Adrenal gland (tissue), 12 donors: Measurements from ENCODE around the gene MUSTN1. TPM values are rescaled to one million over a fixed set of nuclear protein-coding genes. Genes with fewer than 3 reads are reported as not detected.

Source experiments
- DNase-seq, 7 donors: peaks; one replicate each; pipeline ENCODE4 v3.0.0-alpha.2; 2019 to 2020
- H3K27ac ChIP-seq, 5 donors: fragments of 200-600 bp; sonication (generic) in 4 of 5; 1 replicate in 3 of 5; 2 replicates in 2 of 5; pipeline versions ENCODE4 v1.5.1 to v1.8.0; 2016 to 2020; ENCODE audit warnings: mild to moderate bottlenecking in 1 of 5
- H3K27me3 ChIP-seq: fragments of 200-600 bp; 2 replicates; pipeline ENCODE4 v1.8.0; 2021
- H3K36me3 ChIP-seq, 2 donors: fragments of 200-600 bp; replicated peaks in 1 of 2; 1 replicate in 1 of 2; 2 replicates in 1 of 2; pipeline versions ENCODE4 v1.5.1 to v1.8.0; 2018 to 2022
- H3K4me1 ChIP-seq, 2 donors: fragments of 200-600 bp; replicated peaks in 1 of 2; 1 replicate in 1 of 2; 2 replicates in 1 of 2; pipeline versions ENCODE4 v1.5.1 to v1.8.0; 2018 to 2021
- H3K4me3 ChIP-seq, 4 donors: fragments of 200-600 bp; sonication (generic) in 3 of 4; one replicate each; pipeline ENCODE4 v1.5.1; 2016 to 2018
- H3K9me3 ChIP-seq, 3 donors: fragments of 200-600 bp; sonication (generic) in 1 of 3; replicated peaks in 1 of 3; 1 replicate in 2 of 3; 2 replicates in 1 of 3; pipeline versions ENCODE4 v1.5.1 to v1.8.0; 2016 to 2021
- CTCF ChIP-seq, 6 experiments: fragments of 450-650 bp in 4 of 6; fragments of 200-600 bp in 2 of 6; sonication (generic) in 1 of 6; IDR thresholded peaks; 1 replicate in 5 of 6; 2 replicates in 1 of 6; pipeline versions ENCODE4 v1.5.1 to v1.8.0; 2016 to 2021; ENCODE audit warnings: antibody characterized with exemption in 6 of 6, mild to moderate bottlenecking in 2 of 6, moderate library complexity in 1 of 6
- POLR2A ChIP-seq, 2 donors: fragments of 450-650 bp; IDR thresholded peaks; one replicate each; pipeline ENCODE4 v1.6.1; 2017; ENCODE audit warnings: antibody characterized with exemption in 2 of 2, mild to moderate bottlenecking in 2 of 2, moderate library complexity in 1 of 2
- WGBS, 4 donors: extraction: QIAGEN DNeasy Blood & Tissue Kit in 2 of 4; methylation state at CpG; one replicate each; pipeline versions ENCODE4 v1.1.5 to v1.1.7; 2013 to 2017; 5-methylcytosine and 5-hydroxymethylcytosine counted together
- intact Hi-C, 2 donors: fragments of 100-400 bp; cut with DNase I; formaldehyde crosslinking; loops; one replicate each; pipeline versions ENCODE4 v1.14.1 to v1.15.0; 2022 to 2023
- microRNA-seq, 3 donors: library from miRNA; unstranded; fragments of <30 nt; microRNA quantifications; one replicate each; pipeline ENCODE4, GENCODE V29; 2017 to 2020
- polyA plus RNA-seq, 3 donors: library from polyadenylated mRNA; stranded (reverse); fragments of 200-250 nt in 2 of 3; fragments of 350-450 nt in 1 of 3; fragmentation: Illumina TruSeq in 1 of 3; extraction: RNeasy Lipid Tissue Mini Kit (QIAGEN cat#74804) in 1 of 3; gene quantifications; one replicate each; pipeline ENCODE4 v1.2.3, GENCODE V29; 2013 to 2014
- small RNA-seq, 2 donors: library from RNA; depleted of rRNA; stranded (forward); fragments of <200 nt; gene quantifications; one replicate each; pipeline ENCODE3, GENCODE V24; 2016
- total RNA-seq, 9 donors: library from RNA; depleted of rRNA in 4 of 9; stranded (reverse); fragments of >200 nt in 4 of 9; fragments of 120-200 nt in 1 of 9; fragmentation: NEBNext Ultra II Directional in 1 of 9; extraction: Animal tissue kit (Norgen Biotek cat#: 25700) in 1 of 9; gene quantifications; one replicate each; pipeline versions ENCODE4 v1.1.0 to v1.2.4, GENCODE V29; 2013 to 2023
- donor health status: healthy with polysubstance abuse.
- donor health status: Bipolar disorder and iron deficiency.
- donor health status: DM: yes; HTN: yes; CAD: no.
- donor health status: DM: no; HTN: no; CAD: no.
- donor health status: DM: no; HTN: no; CAD: no.
- donor health status: DM: yes; HTN: yes; CAD: no.

MUSTN1 gene
- total and polyA plus RNA-seq, 12 donors, result 0.50 to 128 (median 2.2) TPM; not detected in 4

DNA sequence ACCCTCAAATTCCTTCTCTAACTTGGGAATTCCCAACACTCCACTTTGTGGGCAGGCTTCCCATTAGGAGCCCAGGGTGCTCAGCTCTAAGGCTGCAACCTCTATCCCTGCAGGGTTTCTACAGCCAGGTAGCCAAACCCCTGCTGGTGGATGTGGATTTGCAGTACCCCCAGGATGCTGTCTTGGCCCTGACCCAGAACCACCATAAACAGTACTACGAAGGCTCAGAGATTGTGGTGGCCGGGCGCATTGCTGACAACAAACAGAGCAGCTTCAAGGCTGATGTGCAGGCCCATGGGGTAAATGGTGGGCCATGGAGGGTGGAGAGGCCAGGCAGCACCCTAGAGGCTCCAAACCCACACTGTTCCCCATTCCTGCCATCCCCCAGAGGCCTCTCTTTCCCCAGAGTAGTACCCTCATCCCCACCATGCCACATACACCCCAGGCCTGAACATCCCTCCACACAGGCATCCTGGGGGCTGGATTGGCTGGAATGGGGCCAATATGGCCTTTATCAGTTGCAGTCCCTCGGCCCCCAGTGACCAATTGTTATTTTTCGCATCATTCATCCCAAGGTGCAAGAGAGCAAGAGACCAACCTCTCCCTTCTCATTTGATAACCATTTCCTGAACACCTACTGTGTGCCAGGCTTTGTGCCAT is 49.8 kb downstream of the MUSTN1 start:
- Histone ChIP-seq H3K27ac (no peak overlapping the region), H3K9me3 (no peaks in the 10 kb centered on the region), H3K4me1 (no peaks in the 10 kb centered on the region), H3K4me3 (no peak overlapping the region), H3K27me3 (no peaks in the 10 kb centered on the region), H3K36me3 (no peaks in the 10 kb centered on the region)
- 79 to 83% (median 81%) methylated on average over 5 of the region's 5 CpGs for WGBS, 4 donors
- no peak for DNase-seq
- intact Hi-C loops, result no loop called here
- TF ChIP-seq CTCF (IDR thresholded peaks at IDR 0.05) (no peak), POLR2A (IDR thresholded peaks at IDR 0.05) (no peak)

GRCh38 chr3:52784021-52784621 is 50.7 kb downstream of the MUSTN1 start:
- 53 to 89% (median 82%) methylated on average over 5 to 18 of the region's 18 CpGs for WGBS, 4 donors
- Histone ChIP-seq H3K9me3 (no peaks in the 10 kb centered on the region), H3K4me1 (no peaks in the 10 kb centered on the region), H3K36me3 (no peaks in the 10 kb centered on the region), H3K27me3 (no peaks in the 10 kb centered on the region), H3K4me3 (no peak overlapping the region), H3K27ac (no peak overlapping the region)
- no peak for DNase-seq
- TF ChIP-seq CTCF (IDR thresholded peaks at IDR 0.05) (no peak), POLR2A (IDR thresholded peaks at IDR 0.05) (no peak)
- intact Hi-C loops, result no loop called here

DNA sequence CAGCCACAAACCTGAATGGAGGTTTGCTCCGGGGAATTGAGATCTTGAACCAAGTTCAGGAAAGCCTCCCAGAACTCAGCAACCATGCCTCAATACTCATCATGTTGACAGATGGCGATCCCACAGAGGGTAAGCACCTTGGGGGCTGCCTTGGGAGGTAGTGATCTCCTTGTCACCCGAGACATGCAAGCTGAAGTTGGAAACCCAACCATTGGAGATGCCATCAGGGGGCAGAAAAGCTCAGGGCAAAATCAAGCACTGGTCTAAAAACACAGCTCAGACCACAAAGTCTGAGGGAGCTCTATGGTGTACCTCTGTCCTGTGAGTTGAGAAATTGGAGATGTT is 51.6 kb downstream of the MUSTN1 start:
- intact Hi-C loops, result no loop called here
- Histone ChIP-seq H3K27ac (no peak overlapping the region), H3K4me1 (no peaks in the 10 kb centered on the region), H3K4me3 (no peak overlapping the region), H3K27me3 (no peaks in the 10 kb centered on the region), H3K9me3 (no peaks in the 10 kb centered on the region), H3K36me3 (no peaks in the 10 kb centered on the region)
- no peak for DNase-seq
- TF ChIP-seq CTCF (IDR thresholded peaks at IDR 0.05), result no peak
- no peak for TF ChIP-seq POLR2A (IDR thresholded peaks at IDR 0.05)
- 74 to 86% (median 81%) methylated on average over 1 to 3 of the region's 3 CpGs for WGBS, 4 donors

Small RNAs within 50 kb of the gene (microRNA-seq; reads per million reads assigned to microRNA genes)
- 0 reads per million in 3 donors for gene MIR8064

Small RNAs within 50 kb of the gene (small RNA-seq; reads per million reads assigned to genes)
- gene MIR8064 (0 reads per million in 2 donors), gene MUSTN1 (0 reads per million in 2 donors)

Other genes starting within 250 kb of the MUSTN1 start
- gene PBRM1, start 149.1 kb downstream of the MUSTN1 start, total RNA-seq, result 100 to 1,000 TPM in 1 of 9 donors, 10 to 100 TPM in 8; 32.9 to 108 (median 48.8) TPM
- gene PBRM1, start 149.1 kb downstream of the MUSTN1 start, polyA plus RNA-seq, result 10 to 100 TPM in 2 of 3 donors, 1 to 10 TPM in 1; 4.2 to 23.4 (median 10.2) TPM
- 10 to 100 TPM; 23.5 to 87.0 (median 54.2) TPM for gene GNL3, start 149.0 kb downstream of the MUSTN1 start, total RNA-seq
- 100 to 1,000 TPM in 1 of 3 donors, 10 to 100 TPM in 2; 71.8 to 229 (median 95.2) TPM for gene GNL3, start 149.0 kb downstream of the MUSTN1 start, polyA plus RNA-seq
- gene GLT8D1, start 129.2 kb downstream of the MUSTN1 start, total RNA-seq, result 100 to 1,000 TPM in 1 of 9 donors, 10 to 100 TPM in 8; 53.4 to 151 (median 65.5) TPM
- 10 to 100 TPM; 49.1 to 98.9 (median 52.5) TPM for gene GLT8D1, start 129.2 kb downstream of the MUSTN1 start, polyA plus RNA-seq
- 100 to 1,000 TPM; 114 to 409 (median 138) TPM for gene SPCS1, start 128.9 kb downstream of the MUSTN1 start, total RNA-seq
- gene SPCS1, start 128.9 kb downstream of the MUSTN1 start, polyA plus RNA-seq, result 100 to 1,000 TPM in 1 of 3 donors, 10 to 100 TPM in 2; 42.2 to 259 (median 73.4) TPM
- gene NEK4, start 64.1 kb downstream of the MUSTN1 start, total RNA-seq, result 10 to 100 TPM; 21.3 to 43.9 (median 30.3) TPM
- gene NEK4, start 64.1 kb downstream of the MUSTN1 start, polyA plus RNA-seq, result 10 to 100 TPM in 1 of 3 donors, 1 to 10 TPM in 2; 4.9 to 16.5 (median 8.0) TPM
- 1 to 10 TPM in 3 of 9 donors, under 1 TPM in 2, not detected in 4; 0.28 to 1.9 (median 1.3) TPM for gene ITIH1, start 57.4 kb downstream of the MUSTN1 start, total RNA-seq
- gene ITIH1, start 57.4 kb downstream of the MUSTN1 start, polyA plus RNA-seq, result under 1 TPM; 0.34 to 0.60 (median 0.40) TPM
- gene ITIH3, start 40.2 kb downstream of the MUSTN1 start, total RNA-seq, result 10 to 100 TPM in 1 of 9 donors, 1 to 10 TPM in 7, under 1 TPM in 1; 0.18 to 31.7 (median 2.6) TPM
- gene ITIH3, start 40.2 kb downstream of the MUSTN1 start, polyA plus RNA-seq, result 1 to 10 TPM in 2 of 3 donors, under 1 TPM in 1; 0.97 to 9.2 (median 4.6) TPM
- gene ITIH4, start 4.3 kb downstream of the MUSTN1 start, total RNA-seq, result 100 to 1,000 TPM in 2 of 9 donors, 10 to 100 TPM in 6, 1 to 10 TPM in 1; 6.4 to 221 (median 33.0) TPM
- gene ITIH4, start 4.3 kb downstream of the MUSTN1 start, polyA plus RNA-seq, result 10 to 100 TPM; 10.6 to 71.6 (median 70.7) TPM
- 10 to 100 TPM; 15.4 to 42.8 (median 21.4) TPM for gene STIMATE, start 62.5 kb upstream of the MUSTN1 start, total RNA-seq
- gene STIMATE, start 62.5 kb upstream of the MUSTN1 start, polyA plus RNA-seq, result 10 to 100 TPM; 15.4 to 28.2 (median 25.7) TPM
- gene SFMBT1, start 211.1 kb upstream of the MUSTN1 start, total RNA-seq, result 10 to 100 TPM in 5 of 9 donors, 1 to 10 TPM in 4; 6.6 to 14.8 (median 12.3) TPM
- gene SFMBT1, start 211.1 kb upstream of the MUSTN1 start, polyA plus RNA-seq, result 1 to 10 TPM; 2.1 to 5.8 (median 2.7) TPM